Measurements from ENCODE around the gene PALM2AKAP2.

DNA sequence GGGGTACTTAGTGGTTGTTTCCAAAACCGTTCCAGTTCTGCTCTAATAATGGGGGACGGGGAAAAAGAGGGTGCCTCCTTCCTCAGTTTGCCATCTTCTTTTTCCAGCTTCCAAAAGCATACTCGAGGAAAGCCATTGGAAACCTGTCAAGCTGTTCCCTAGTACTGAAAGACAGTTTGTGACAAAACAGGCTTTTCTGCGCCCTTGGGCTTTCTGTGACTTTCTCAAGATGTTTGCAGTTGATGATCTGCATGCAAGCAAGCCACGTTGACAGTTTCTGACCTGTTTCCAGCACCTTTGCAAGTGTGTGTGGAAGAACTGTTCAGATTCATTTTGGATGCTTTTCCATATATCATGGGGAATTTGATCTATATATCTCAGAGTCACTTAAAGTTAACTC, 26.7 kb upstream of the PALM2AKAP2 start:
- TF ChIP-seq TCF12 (IDR thresholded peaks at IDR 0.05; ENCODE audit: low read depth) = no peak
- no peak for TF ChIP-seq EGR1 (IDR thresholded peaks at IDR 0.05)
- TF ChIP-seq YY1 (IDR thresholded peaks at IDR 0.05; ENCODE audit: low read depth) = no peak
- TF ChIP-seq NFIC (IDR thresholded peaks at IDR 0.05) = no peak
- TF ChIP-seq CEBPB (IDR thresholded peaks at IDR 0.05) = no peak
- TF ChIP-seq CREB1 (IDR thresholded peaks at IDR 0.05; ENCODE audit: low read depth) = no peak
- TF ChIP-seq RAD21 (IDR thresholded peaks at IDR 0.05; ENCODE audit: low read depth) = no peak

All from Ishikawa (cell line).